ENCODE data around the gene F5.
A peak's percentile ranks its signal among the peaks of the same experiment; 100 is the strongest.

F5 gene

GRCh38 chr1:169586067-169586394, 250 bp downstream of the F5 start:
- DNase-seq, result no peak

DNA sequence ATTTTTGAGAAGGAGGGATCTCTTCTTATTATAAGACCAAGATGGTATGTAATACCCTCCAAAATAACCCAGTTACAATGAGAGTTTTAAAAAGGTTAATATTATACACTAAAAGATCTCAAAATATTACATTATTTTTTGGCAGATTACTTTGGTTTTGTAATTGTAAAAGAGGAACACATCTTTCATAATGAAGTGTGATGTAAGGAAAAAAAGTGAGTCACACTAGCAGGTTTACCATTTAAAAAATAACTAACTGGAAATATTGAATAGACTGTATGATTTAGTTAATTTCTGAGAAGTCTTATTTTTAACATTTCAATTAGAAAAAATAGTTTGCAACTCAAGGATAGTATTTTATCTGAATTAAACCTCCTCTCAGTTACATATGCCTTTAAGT, 1.1 kb downstream of the F5 start:
- DNase-seq, result no peak

- DNase-seq, result no peak
Measured at GRCh38 chr1:169584483-169585144, 1.7 kb downstream of the F5 start.

DNA sequence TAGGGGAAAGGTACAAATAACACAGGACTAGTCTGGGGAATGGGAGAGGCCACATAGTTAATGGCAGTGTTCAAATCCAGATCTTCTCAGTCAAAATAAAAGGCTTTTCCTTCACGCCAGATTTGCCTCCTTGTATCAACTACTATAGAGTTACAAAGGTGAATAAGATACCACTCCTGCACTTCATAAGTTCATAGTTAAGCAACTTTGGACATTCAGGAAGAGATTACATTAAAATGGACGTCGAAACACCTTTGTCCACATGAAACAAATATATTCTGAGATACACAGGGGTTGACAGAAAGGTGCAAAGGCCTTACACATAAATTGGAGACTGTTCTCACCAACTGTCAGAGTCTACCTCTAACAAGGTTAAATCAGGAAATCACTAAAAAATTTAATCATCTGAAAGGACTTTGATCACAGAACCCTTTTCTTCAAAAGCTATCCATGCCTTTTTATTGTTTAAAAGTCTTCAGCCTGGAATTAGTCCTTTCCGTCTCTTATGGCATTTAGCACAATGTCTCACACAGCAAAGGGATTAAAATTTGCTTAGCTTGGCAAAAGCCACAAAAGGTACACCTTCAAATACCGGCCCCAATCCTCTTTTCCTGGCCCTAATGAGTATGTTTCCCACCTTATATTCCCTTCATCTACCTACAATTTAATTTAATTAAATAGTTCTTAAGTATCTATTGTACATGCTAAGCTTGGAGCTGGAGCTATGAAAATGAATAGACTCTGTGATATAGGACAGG, 8.1 kb downstream of the F5 start:
- no peak for DNase-seq

DNA sequence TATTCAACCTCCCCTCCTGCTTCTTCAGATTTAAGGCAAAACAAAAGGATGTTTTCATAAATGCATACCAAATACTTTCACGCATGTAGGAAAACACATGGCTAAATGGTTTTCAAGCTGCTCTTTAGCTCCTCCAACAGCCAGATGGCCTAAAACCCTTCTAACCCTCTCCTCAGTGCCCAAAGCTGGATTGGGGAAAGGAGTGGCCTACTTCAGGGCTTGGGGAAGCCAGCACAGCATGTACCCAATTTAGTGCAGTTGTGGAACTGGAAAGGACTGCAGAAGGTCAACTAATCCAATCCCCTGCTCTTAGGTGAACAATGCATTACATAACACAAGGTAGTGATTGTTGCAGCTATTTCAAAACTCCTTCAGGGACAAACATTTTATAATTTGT, 9.3 kb downstream of the F5 start:
- DNase-seq, result no peak

DNA sequence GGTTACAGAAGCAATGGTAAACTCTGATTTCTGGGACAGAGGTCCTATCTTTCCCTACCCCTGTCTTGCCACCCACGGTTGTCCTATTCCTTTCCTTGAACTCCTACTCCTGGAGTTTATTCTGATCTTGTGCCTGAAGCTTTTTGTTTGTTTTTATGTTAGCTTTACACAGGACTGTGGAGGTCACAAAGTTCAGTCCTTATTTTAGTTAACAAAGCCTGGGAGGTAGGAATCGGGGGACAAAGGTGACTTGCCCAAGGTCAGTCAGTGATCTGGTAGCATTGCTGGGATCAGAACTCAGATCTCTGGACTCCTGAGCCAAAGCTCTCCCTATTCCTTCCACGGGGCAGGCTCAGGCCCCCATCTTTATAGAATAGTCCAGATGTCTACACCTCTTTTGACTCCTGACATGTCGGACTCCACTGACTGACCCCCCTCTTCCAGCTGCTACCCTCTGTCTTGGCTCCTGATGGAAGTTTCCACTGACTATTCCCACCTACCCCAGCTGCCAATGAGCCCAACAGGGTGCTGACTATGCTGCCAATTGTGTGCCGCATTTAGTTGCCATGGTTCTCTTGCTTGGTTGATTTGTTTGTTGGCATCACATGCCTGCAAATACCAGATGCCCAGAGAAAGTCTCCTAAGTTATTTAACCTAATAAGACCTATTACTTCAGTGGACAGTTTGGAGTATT, 9.9 kb downstream of the F5 start:
- no peak for DNase-seq

GRCh38 chr1:169574336-169574735, 11.9 kb downstream of the F5 start:
- DNase-seq, result no peak

- DNase-seq, result no peak
Measured at GRCh38 chr1:169572187-169572586, 14.1 kb downstream of the F5 start.

DNA sequence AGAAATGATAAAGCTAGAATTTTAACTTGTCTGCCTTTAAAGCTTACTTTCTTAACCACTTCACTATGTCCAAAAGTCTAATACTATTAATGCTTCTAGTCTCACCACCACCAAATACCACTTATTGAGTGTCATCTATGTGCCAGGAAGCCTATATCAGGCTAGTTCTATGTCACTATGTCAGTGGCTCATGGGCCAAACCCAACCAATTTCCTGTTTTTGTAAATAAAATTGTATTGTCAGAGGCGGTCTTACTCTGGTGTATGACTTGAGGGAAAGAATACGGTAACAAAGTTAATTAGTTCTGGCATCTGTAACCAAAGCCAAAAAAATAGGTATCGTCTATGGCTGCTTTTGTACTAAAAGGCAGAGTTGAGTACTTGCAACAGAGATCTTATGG, 14.8 kb downstream of the F5 start:
- DNase-seq, result no peak

DNA sequence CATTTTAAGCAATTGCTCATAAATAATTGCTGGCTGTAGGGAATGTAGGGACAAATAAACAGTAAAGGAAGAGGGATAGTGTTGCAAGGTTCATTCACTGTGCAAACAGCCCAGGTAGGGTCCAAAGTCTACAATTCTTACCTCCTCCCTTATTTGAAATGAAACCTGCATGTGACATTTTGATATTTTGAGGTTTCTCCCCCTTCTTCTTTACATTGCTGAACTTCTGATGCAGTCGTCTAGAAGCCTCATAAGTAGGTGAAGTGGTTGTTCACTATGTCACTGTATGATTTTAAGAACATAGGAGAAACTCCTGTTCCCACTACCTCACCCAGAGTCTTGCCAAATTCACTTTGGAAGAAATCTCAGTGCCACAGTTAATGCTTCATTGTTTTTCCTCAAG, 16.1 kb downstream of the F5 start:
- DNase-seq, result no peak

- DNase-seq, result no peak
Measured at GRCh38 chr1:169568497-169568896, 17.8 kb downstream of the F5 start.

- no peak for DNase-seq
Measured at GRCh38 chr1:169565335-169566271, 20.7 kb downstream of the F5 start.

- no peak for DNase-seq
Measured at GRCh38 chr1:169563650-169564049, 22.6 kb downstream of the F5 start.

- DNase-seq, result no peak
Measured at GRCh38 chr1:169563019-169563615, 23.2 kb downstream of the F5 start.

- no peak for DNase-seq
Measured at GRCh38 chr1:169561692-169562091, 24.6 kb downstream of the F5 start.

DNA sequence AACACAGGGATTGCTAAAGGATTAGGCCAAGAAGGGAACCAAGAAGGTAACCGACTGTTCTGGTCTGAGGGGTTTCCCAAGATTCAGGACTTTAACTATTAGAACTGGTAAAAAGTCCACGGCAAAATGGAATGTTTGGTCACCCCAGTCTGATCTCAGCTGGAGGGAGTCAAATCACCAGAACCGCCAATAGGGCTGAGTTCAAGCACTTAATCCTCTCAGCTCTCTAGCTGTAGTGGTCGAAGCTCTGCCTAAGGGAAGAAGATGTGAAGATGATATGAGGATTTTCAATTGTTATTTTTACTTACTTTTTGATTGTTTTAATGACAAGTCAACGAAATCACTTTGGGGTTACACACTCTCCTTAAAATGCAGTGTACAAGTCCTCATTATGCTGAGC, 29.1 kb downstream of the F5 start:
- DNase-seq, result no peak

DNA sequence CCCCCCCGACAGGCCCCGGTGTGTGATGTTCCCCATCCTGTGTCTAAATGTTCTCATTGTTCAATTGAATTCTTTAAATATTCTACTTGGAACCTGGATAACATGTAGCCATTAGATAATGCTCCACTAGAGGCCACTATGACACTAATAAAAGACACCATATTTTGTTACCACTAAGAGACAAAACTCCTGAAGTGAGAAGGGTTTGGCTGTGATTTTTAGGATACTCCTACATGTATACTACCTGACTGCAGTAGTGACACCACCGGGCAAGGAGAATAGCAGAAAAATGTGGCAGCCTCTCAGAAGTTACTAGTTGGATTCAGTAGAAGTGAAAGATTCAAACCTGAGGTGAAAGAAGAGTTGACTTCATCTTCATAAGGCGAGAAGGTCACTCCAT, 36.0 kb downstream of the F5 start:
- peak; percentile 26 for DNase-seq

GRCh38 chr1:169548282-169548681, 38.0 kb downstream of the F5 start:
- no peak for DNase-seq

DNA sequence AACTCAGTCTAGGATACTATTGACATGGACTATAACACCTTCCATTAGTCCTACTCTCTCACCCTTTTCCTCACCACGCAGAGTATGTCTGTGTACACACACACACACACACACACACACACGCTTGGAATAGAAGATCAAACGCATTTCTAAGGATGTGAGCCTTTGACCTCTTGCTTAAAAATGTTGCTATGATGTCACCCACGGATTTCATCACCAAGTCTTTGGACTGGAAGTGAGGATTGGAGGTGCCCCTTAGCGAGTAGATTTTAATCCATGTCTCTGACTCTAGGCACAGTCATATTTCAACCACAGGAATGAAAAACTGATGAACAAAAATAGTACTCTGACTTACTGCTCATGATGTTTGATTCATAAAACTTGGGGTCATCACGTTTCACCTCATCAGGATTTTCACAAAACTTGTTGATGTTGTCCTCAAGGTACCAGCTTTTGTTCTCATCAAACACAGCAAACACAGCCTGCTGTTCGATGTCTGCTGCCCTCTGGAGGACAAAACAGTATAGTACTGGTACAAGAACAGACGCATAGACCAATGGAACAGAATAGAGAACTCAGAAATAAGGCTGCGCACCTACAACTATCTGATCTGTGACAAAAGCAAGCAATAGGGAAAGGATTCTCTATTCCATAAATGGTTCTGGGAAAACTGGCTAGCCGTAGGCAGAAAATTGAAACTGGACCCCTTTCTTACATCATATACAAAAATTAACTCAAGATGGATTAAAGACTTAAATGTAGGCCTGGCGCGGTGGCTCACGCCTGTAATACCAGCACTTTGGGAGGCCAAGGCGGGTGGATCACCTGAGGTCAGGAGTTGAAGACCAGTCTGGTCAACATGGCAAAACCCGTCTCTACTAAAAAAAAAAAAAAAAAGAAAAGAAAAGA, 39.9 kb downstream of the F5 start:
- peak; percentile 66 for DNase-seq

DNA sequence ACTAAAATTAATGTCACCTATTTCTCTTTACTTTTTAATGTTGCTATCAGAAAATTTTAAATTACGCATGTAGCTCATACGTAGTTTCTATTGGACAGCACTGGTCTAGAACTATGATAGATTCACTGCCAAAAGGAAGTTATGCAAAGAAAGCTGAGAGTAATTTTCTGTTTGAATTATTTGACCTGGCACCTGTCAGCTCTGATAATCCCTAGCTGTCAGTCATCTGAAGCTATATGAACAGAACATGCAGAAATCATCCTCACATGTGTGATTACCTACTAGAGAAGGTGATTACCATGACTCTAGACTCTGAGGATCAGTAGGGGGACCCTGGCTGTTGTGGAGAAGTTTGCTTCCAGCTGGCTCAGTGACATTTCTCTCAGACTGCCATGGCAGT, 40.8 kb downstream of the F5 start:
- DNase-seq, result no peak

DNA sequence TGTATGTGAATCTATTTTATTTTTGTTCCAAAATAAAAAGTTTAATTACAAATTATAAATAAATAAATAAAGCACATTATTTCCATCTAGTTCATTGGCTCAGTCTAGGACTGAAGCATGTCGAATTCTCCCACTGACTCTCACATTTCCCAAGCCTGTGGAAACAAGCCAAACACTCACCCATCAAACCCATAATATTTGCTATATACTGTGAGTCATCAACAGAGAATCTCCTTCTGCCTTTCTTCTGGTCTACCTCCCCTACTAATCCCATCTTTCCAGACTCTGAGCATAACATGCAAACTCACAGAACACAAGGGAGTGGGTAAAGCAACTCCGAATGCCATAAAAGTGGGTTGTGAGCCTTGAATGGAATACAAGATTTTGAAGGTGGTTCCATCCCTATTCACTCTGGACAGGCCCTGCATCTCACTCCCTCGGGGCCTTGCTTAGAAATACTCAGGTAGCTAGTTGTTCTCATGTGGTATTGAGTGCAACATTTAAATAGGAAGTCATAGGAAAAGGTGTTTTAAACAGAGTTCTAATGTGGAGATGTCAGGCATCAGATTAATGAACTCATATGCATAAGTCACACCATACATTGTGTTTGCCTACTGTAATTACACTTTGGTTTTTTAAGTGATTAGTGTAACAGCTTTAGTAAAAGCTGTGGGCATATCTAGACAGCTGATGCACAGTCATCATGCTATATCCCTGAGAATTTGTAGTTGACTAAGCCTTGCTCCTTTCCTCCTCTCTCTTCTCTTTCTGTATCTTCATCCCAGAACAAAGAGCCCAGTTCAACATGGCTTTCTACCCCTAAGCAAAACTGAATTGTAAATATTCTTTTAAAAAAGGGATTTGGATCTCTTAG, 47.0 kb downstream of the F5 start:
- DNase-seq, result peak; percentile 87

Data from fibroblast of skin of right biceps (primary cell).